Fibroblast of skin of right quadriceps (primary cell): ENCODE measurements around the gene MR1.
A peak's percentile ranks its signal among the peaks of the same experiment; 100 is the strongest.

Source experiments
- DNase-seq: peaks from one replicate; pipeline ENCODE4 v3.0.0-alpha.2; 2013

MR1 gene

DNA sequence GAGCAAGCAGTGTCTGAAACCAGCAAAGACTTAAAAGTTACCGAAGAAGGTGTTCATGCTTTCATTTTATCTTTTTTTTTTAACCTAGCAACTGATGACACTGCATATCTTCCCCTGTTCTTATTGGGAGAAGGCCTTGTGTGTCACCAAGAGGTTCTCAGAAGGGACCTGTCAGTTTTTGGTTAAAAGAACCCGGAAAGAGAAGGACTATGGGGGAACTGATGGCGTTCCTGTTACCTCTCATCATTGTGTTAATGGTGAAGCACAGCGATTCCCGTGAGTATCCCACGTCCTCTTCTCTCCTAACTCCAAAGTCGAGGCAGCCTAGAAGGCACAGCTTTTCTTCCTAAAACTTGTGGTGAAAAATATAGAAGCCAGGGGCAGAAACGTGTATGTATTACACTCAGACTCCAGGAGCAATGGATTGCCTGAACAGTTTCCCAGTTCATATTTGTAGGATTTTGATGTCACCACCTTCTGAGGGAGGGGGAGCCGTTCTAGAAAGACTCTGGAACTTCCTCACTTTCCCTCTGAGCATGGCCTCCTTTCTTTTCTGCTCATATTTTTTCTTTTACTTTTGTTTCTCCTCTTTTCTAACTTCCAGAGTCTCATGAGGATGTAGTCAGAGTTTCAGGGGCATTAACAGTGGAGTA, at the start of gene MR1:
Gene MR1 (plus strand): TSS at position 185 of the 653 bp plus-strand sequence. CDS start 25 bp downstream, at position 210.
- peak; percentile 82 for DNase-seq

DNA sequence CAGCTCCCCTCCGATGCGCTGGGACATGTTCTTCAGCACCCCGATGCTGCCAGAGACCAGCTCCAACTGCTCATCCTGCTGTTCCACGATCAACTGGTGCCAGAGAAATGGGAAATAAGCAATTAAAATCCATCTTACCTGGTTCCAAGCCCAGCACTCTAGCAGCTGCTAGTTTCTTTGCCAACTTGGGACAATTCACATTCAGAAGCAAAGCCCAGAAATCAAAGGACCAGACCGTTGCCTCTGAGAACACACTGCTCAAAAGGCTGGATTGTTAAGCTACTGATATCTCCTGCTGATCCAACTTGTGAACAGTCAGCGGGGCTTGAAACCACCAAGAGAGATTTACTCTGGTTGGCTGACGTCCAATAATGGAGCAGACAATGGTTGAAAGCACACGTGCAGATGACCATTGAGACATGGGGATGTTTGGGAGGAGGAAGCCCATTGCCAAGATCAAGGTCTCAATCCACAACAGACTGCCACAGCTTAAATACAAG, 45.5 kb upstream of the MR1 start:
- no peak for DNase-seq

DNA sequence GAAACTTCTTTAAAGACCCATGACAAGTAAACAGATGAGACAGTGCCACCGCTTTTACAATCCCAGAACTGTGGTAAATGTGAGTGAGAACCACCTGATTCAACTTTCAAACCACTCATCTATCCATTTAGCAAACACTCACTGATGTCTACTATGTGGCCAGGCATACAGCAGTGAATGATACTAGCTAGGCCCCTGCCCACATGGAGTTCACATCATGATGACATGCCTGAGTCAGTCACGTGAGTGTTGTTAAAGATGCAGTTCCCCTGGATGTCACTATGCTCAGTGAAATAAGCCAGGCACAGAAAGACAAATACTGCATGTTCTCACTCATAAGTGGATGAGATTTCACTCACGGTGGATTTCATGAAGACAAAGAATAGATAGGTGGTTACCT, 39.5 kb upstream of the MR1 start:
- no peak for DNase-seq

DNA sequence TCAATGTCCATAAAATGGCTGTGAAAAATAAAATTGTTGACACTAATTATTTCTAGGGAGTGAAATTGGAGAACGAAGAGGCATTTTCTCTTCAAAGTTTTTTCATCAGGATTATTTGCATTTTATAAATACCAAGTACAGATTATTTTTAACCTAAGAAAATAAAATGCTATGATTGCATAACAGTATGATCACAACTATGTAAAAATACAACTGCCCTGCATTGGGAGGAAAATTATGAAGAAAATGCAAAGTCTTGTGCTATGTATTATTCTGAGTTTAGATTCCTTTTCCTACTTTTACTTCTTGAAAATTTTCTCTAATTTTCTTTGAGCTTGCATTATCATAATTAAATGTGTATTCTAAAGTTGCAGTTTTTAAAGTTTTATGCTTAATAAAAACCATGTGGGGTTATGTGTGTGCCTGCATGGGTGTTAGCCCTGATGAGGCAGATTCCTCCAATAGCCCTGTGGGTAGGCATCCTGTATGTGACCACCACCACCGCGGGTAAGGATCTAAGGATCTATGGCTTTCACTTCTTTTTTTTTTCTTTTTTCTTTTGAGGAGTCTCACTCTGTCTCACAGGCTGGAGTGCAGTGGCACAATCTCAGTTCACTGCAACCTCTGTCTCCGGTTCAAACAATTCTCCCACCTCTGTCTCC, 35.8 kb upstream of the MR1 start:
- DNase-seq = no peak

DNA sequence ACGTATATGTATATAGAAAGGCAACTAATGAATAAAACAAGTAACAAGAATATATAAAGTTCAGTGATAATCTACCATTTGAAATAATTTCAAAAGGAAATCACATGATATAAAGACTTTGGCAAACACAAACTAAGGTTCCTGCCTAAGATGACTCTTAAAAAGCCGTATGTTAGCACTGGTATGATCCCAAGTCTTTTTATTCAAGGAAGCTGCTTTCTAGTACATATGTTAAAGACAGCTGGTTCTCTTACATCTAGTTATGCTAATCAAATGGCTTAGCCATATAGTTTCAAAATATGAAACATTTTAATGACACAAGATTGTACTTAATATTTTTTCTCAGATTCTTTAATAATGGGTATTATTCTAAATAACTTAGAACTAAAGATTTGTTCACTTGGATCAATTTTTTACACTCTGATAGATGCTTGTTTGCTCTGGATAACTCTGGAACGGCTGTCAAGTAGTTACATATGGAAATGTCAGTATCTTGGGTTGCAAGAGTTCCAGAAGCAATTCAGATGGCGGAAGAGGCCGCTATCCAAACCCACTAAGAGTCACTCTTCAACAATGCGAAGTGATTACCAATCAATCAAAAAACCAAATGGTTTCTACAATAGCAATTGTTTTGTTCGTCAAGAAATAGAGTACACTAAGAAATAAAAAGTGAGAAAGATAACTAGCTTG, 32.5 kb upstream of the MR1 start:
- no peak for DNase-seq

DNA sequence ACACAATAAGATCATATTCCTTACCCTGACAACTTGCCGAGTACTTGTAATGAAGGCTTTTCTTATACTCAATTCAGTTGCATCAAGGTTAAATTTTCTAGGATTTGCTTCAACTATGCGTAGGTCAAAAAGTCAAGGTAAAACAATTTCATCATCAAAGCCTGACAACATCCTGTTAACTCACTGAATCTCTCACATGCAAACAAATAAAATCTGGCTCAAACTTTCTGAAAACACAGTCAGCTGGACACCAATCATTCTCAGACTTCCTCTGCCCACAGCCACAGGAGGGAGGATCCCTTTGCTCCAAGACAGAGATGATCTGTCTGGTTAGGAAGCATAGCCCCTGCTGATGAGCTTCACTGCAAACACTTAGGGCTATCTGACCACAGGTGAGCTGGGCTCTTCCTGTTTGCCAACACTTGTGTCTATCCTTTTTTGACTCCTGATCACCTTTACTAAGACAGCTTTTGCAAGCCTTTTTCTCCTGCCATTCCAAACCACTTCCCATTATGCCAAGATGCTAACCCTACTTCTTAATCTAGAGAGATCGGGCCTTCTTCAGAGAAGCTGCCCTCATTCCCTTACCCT, 31.1 kb upstream of the MR1 start:
- DNase-seq = no peak

DNA sequence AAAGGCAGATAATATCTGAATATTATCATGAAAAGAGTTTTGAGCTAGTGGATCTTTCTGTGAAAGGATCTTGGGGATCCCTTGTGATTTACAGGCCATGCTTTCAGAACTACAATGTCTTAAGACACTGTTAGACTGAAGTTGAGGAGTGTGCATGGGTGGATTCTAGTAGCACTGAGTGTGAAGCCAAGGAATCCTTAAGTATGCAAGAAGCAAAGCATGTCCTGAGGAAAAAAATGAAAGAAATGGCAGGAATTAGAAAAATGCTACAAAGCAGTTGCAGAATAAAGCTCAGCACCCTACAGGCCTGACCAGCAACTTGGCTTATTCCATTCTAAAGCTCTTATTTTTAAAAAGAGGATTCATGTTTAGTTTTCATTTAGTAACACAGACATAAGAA, 23.0 kb upstream of the MR1 start:
- DNase-seq = peak; percentile 71

DNA sequence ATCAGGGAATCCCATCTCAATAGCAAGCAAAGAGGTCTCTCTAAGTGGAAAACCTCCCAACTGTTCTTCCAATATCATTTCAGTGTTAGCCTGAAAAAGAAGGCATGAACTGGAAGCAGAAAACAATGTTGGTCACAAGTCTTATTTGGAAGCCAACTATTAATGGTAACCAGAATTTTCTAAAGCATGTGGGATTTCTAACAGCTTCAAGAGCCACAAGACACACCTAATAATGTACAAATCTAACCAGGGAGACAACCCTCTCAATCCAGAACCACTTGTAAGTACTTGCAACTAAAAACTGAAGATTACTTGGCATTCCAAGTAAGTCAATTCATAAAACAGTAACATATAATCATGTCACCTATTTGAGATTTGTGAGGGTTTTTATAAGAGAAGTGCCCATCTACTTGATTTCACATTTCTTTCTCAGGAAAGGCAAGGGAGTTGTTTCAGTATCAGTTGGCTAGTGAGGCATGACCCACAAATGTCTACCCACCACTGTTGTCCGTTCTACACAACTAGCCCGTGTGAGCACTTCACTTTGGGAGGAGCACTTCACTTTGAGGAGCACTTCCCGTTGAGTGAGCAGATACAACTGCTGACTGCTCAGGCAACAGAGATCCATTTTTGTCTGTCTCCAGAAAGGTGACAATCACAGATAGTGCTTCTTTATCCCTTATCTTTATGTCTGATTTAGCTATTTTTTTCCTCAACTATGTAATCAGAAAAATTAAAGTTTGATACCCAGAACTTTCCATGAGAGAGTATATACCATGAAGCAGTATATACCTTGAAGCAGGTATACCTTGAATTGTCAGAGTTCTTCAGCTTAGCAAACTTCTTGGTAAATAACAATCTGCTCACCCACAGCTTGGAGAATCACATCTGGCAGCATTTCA, 22.2 kb upstream of the MR1 start:
- no peak for DNase-seq

DNA sequence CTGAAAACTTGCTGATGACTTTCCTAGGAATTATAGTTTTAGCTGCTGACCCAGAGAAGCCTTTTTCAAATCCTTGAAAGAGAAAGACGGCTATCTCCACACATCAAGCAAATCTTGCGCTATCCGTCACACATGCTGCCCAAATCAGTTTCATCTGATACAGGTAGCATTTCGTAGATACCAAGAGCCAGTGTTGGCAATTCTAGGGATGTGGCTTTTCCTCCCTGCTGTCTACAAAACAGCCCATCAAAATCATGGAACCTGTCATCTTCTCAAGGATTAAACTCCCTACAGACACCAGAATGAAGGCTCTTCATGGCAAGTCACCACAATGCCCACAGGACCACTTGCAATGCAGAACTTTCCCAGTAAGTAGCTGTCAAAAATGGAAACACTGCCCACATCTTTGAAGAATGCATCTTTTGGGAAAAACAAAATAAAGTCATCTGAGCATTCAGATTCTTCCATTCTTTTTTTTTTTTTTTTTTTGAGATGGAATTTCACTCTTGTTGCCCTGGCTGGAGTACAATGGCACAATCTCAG, 21.5 kb upstream of the MR1 start:
- no peak for DNase-seq

DNA sequence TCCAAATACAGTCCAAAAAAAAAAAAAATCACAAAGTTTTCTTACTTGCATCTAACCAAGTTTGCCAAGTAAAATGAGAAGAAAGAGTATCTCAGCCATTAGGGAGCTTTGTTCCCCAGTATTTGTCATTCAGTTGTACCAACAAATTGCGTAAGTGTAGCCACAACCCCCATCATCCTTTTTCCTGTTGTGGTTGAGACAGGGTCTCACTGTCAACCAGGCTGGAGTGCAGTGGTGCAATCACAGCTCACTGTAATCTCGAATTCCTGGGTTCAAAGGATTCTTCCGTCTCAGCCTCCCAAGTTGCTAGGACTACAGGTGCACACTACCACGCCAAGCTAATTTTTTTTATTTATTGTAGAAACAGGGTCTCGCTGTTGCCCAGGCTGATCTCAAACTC, 20.6 kb upstream of the MR1 start:
- peak; percentile 26 for DNase-seq

DNA sequence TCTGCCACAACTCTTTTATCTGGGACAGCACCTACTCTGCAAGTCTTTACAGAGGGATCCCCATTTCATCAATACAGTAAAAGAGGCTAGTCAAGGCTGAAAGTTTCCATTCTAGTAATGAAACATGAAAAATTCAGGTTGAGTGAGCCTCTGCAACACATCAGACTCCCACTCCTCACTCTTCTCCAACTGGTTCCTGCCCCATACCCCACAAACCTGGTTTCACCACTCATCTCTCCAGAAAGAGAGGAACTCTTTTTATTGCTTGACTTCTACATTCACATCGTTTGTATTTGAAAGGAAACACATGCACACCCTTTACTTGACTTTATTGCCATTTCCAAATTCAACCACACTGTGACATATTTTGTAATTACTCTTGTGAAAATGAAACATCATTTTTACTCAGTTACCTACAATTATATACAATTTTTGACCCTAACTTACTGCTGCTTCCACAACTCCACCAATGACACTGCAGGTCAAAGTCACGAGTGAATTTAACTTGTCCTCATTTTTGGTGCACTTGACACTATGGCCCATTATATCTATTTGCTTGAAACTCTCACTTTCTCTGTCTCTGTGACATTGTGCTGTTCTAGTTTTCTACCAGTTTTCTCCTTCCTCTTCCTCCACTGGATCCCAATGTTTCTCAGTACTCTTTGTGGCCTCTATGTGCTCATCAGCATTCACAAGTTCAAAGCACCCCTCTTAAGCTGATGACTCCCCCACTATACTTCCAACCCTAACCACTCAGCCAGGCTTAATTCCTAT, 19.1 kb upstream of the MR1 start:
- no peak for DNase-seq

DNA sequence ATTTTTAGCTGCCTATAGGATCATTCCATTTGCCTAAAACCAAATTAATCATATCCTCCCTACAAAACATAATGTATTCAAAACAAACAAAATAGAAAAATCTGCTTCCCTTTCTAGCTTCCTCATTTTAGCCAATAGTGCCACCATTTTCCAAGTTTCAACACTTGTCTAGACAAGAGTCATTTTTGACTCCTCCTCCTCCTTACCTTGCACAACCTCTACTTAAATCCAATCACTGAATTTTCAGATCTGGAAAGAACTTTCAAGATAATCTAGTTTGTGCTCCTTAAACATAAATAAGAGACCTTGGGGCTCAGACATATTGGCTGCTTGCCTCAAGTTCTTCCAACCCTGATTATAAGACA, 18.6 kb upstream of the MR1 start:
- DNase-seq = no peak

DNA sequence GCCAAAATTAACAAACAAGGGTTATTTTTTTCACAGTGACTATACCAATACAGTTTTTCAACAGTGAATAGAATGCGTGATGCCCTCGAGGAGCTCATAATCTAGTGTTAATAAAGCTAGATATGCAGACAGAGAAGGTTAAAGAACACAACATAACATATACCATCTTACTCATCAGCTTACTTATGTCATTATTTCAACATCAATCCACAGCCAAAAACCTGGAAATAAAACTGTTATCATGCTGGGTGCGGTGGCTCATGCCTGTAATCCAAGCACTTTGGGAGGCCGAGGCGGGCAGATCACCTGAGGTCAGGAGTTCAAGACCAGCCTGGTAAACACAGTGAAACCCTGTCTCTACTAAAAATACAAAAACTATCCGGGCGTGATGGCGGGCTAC, 17.2 kb upstream of the MR1 start:
- DNase-seq = no peak

DNA sequence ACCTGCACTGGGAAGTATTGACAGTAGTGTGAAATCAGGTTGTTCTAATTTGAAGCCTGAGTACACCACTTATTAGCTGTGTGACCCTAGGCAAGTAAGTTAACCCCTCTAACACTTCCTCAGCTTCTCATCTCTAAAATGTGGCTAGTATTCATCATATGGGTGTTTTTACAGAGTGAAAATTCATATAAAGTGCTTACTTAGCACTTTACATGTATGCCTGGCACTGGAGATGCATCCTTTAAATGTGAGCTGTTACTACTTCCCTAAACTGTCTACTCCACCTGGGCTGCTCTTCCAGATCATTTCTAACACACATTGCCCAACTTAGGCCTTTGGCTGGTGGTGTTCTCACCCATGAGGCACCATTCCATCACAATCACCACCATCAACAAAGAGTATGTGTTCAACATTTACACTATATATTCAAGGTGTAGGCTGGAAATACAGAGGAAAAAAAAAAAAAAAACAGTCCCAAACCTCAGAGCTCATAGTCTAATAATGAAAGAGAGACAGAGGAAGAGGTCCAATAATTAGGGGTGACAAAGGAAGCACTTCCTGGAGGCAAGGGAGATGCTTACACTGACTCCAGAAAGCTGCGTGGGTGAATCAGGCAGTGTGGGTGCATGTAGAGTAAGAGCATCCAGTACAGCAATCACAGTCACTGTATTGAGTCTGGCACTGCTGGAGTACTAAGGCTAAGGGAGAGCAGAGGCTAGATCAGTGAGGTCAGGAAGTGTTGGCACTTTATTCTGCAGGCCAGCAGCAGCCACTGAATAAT, 14.7 kb upstream of the MR1 start:
- no peak for DNase-seq

DNA sequence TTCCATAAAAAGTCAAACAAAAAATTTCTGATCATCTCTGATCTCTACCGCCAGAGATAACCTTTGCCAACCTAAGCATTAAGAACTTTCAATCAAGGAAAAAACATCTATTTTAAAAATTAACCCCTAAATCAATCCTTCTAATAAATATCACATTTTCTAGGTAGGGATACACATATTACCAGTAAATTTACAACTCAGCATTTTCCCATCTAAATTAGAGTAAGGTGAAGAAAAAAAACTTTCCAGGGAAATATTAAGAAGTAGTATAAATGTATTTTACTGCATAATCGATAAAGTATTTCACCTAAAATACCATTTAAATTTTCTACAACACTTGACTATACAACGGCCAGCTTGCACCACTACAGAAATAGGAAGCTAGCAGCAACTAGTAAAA, 12.6 kb upstream of the MR1 start:
- no peak for DNase-seq

DNA sequence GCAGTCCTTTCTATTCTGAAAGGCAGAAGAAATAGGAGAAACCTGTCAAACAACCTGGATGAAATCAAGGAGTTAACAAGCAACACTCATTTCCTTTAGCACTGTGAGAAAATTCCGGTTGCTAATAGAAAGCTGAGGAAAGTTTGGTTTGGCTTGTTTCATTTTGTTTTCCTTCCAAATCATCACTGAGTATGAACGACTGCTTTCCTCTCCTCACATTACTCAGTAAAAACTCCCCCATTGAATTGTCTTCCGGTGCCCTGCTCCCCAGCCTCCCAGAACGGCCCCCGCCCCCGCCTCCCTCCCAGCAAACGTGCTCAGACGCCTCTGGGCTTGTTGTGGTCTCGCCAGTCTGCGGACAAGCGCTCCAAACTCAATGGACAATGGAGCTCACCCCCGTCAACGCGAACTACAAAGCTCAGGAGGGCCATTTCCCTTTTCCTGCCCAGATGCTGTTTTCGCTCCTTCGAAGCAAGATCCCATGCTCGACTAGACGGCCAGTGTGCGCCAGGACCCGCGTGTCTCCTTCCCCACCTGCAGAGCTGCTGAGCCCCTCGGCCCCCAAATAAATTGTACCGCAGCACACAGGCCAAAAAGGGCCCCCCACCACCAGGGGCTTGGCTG, 11.9 kb upstream of the MR1 start:
- DNase-seq = peak; percentile 60

DNA sequence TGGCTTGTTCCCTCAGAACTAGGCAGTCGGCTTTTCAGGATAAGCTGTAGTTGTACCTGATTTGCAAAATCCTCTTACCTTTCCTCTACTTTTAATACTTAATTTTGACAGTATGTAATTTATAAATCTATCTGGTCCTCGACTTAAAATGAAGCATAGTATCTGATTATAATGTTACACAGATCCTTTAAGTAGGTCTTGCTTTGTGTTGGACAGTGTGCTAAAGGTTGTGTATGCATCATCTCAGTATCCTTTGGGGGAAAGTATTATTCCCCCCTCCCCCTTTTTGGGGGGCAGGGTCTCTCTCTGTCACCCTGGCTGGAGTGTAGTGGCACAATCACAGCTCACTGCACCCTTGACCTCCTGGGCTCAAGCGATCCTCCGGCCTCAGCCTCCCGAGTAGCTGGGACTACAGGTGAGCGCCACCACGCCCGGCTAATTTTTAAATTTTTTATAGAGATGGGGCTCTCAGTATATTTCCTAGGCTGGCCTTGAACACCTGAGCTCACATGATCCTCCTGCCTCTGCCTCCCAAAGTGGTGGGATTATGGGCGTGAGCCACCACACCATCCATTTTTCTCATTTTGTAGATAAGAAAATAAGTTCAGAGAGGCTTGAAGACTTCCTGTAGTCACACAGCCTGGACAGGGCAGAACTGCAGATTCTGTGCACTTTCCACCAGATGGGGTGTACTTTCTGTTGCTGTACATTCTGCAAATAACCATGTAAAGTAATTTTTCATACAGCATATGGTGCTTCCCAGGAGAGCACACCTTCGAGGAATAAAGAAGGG, 10.3 kb upstream of the MR1 start:
- DNase-seq = no peak

DNA sequence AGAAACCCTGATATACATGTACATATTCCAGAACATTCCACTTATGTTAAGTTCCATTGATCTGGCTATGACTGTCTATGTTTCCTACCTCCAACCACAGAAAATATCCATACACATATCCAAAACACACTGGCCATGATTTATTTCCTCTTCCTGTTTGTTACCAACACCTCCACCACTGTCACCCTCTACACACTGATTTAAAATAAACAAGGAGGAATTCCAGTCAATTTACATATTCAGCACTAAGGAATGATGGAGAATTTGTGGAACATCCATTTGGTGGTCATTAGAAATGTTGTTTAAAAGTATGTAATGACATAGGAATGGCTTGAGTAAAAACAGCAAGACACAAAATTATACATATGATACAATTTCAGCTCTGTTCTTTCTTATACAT, 5.6 kb upstream of the MR1 start:
- DNase-seq = peak; percentile 83

DNA sequence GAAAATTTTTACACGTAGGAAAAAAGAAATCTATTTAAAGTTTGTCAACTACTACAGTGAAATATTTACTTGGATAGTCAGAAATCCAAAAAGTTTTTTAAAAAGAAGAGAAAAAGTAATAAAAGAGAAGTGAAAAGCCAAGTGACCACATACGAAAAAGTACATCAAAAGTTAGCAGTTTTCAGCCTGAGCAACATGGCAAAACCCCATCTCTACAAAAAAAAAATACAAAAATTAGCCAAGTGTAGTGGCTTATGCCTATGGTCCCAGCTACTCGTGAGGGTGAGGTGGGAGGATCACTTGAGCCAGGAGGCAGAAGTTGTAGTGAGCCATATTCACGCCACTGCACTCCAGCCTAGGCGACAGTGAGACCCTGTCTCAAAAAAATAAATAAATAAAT, 5.2 kb upstream of the MR1 start:
- no peak for DNase-seq

DNA sequence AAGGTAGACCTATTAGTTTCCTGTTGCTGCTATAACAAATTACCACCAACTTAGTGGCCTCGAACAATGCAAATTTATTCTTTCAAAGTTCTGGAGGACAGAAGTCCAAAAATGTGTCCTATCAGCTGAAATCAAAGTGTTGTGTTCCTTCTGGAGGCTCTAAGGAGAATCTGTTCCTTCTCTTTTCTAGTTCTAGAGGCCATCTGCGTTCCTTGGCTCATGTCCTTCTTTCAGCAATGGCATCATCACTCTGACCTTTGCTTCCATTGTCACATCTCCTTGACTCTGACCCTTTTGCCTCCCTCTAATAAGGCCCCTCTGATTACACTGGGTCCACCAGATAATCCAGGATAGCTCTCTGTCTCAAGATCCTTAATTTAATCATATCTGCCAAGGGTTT, 1.2 kb upstream of the MR1 start:
- no peak for DNase-seq
